HG02588 (cell line): Measurements from ENCODE around the gene IL6R.

Source experiments
- ATAC-seq: cut with Tn5 transposase; IDR thresholded peaks from one replicate; pipeline ENCODE4 v1.9.1; 2021; ENCODE audit warnings: mild to moderate bottlenecking, moderate library complexity; ENCODE audit not compliant: unreplicated experiment

Gene IL6R

GRCh38 chr1:154423988-154424326 is 18.8 kb downstream of the IL6R start:
- ATAC-seq = no peak

- ATAC-seq = no peak
Measured at GRCh38 chr1:154425172-154425571, 20.0 kb downstream of the IL6R start.

- no peak for ATAC-seq
Measured at GRCh38 chr1:154427173-154428139, 22.3 kb downstream of the IL6R start.

GRCh38 chr1:154429118-154429517 is 24.0 kb downstream of the IL6R start:
- ATAC-seq = no peak

GRCh38 chr1:154429841-154430611 is 24.9 kb downstream of the IL6R start:
- ATAC-seq = no peak

- no peak for ATAC-seq
Measured at GRCh38 chr1:154430903-154431302, 25.8 kb downstream of the IL6R start.

- no peak for ATAC-seq
Measured at GRCh38 chr1:154431586-154432373, 26.6 kb downstream of the IL6R start.

- ATAC-seq = no peak
Measured at GRCh38 chr1:154433161-154433764, 28.1 kb downstream of the IL6R start.

- no peak for ATAC-seq
Measured at GRCh38 chr1:154434346-154435085, 29.4 kb downstream of the IL6R start.

GRCh38 chr1:154435599-154436200 is 30.6 kb downstream of the IL6R start:
- no peak for ATAC-seq

GRCh38 chr1:154436433-154436832 is 31.3 kb downstream of the IL6R start:
- no peak for ATAC-seq

- no peak for ATAC-seq
Measured at GRCh38 chr1:154440036-154440804, 35.1 kb downstream of the IL6R start.

- no peak for ATAC-seq
Measured at GRCh38 chr1:154441241-154441888, 36.2 kb downstream of the IL6R start.

- ATAC-seq = no peak
Measured at GRCh38 chr1:154442006-154442740, 37.0 kb downstream of the IL6R start.

- ATAC-seq = no peak
Measured at GRCh38 chr1:154443274-154444013, 38.3 kb downstream of the IL6R start.

GRCh38 chr1:154445040-154445472 is 39.9 kb downstream of the IL6R start:
- no peak for ATAC-seq

GRCh38 chr1:154446292-154446691 is 41.1 kb downstream of the IL6R start:
- ATAC-seq = no peak
